Breast epithelium (tissue), 4 donors: ENCODE measurements around the gene DNAAF3. TPM values are rescaled to one million over a fixed set of nuclear protein-coding genes. Genes with fewer than 3 reads are reported as not detected.

Experiments
- DNase-seq, 2 donors: peaks; one replicate each; pipeline ENCODE4 v3.0.0-alpha.2; 2019; ENCODE audit warnings: low spot score in 2 of 2
- H3K27ac ChIP-seq, 2 donors: fragments of 200-600 bp; sonication (generic) in 1 of 2; one replicate each; pipeline ENCODE4 v1.5.1; 2016 to 2019; ENCODE audit warnings: mild to moderate bottlenecking in 1 of 2
- H3K27me3 ChIP-seq, 2 donors: fragments of 200-600 bp; sonication (generic) in 1 of 2; one replicate each; pipeline versions ENCODE4 v1.5.1 to v1.6.0; 2017 to 2019; ENCODE audit warnings: control low read depth in 1 of 2, mild to moderate bottlenecking in 1 of 2
- H3K36me3 ChIP-seq: fragments of 200-600 bp; one replicate; pipeline ENCODE4 v1.5.1; 2019
- H3K4me1 ChIP-seq, 2 donors: fragments of 200-600 bp; sonication (generic); one replicate each; pipeline ENCODE4 v1.5.1; 2016 to 2019; ENCODE audit warnings: control low read depth in 1 of 2
- H3K4me3 ChIP-seq, 3 donors: fragments of 200-600 bp; sonication (generic); 1 replicate in 2 of 3; 2 replicates in 1 of 3; pipeline ENCODE4 v1.5.1; 2016 to 2019; ENCODE audit warnings: mild to moderate bottlenecking in 3 of 3, moderate library complexity in 2 of 3
- H3K9me3 ChIP-seq, 2 donors: fragments of 200-600 bp; sonication (generic) in 1 of 2; one replicate each; pipeline ENCODE4 v1.5.1; 2016 to 2019; ENCODE audit warnings: control low read depth in 1 of 2
- POLR2A ChIP-seq: fragments of 450-650 bp; IDR thresholded peaks from one replicate; pipeline ENCODE4 v1.6.1; 2016; ENCODE audit warnings: antibody characterized with exemption, mild to moderate bottlenecking, moderate library complexity
- POLR2AphosphoS5 ChIP-seq, 3 donors: sonication (generic); formaldehyde crosslinking; IDR thresholded peaks; one replicate each; pipeline ENCODE4 v1.6.1; 2017; ENCODE audit warnings: antibody characterized with exemption in 3 of 3
- intact Hi-C: fragments of 100-400 bp; cut with DNase I; formaldehyde crosslinking; loops from one replicate; pipeline ENCODE4 v1.15.1; 2023; ENCODE audit warnings: low total_unique reads
- total RNA-seq, 3 donors: library from RNA; depleted of rRNA; stranded (reverse); fragments of >200 nt; gene quantifications; one replicate each; pipeline ENCODE4 v1.1.0, GENCODE V29; 2016
- TF ChIP-seq, protein P1 (sequence below), 3 donors: fragments of 450-650 bp; IDR thresholded peaks; one replicate each; pipeline ENCODE4 v1.5.1; 2016 to 2017; ENCODE audit warnings: antibody characterized with exemption in 3 of 3, mild to moderate bottlenecking in 3 of 3, moderate library complexity in 3 of 3

DNAAF3 gene
- total RNA-seq, 3 donors from 2014 or later: 4.7 to 4.9 TPM; not detected in 1

DNA sequence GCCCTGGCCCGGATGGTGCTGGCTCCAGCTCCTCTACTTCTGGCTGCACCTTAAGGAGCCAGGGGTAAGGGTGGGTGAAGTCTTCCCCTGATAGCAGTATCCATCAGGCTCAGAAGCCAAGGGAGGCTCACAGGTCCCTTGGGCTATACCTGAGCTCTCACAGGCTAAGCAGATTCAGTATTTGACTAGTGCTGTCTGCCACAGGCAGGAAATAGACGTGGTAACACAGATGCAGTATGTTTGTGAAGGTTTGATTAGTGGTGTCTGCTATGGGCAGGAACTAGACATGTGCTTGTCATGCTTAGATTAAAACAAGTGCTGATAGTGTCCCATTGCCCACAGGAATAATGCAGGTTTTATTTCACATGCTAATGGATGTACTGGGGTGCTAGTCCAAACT is 9.7 kb upstream of the DNAAF3 start:
- H3K36me3 ChIP-seq: no peaks in the 10 kb centered on the region
- DNase-seq: no peak
- H3K27ac ChIP-seq: no peak overlapping the region
- TF ChIP-seq POLR2AphosphoS5 (IDR thresholded peaks at IDR 0.05) (no peak), POLR2A (no peak)
- TF ChIP-seq, protein P1, sequence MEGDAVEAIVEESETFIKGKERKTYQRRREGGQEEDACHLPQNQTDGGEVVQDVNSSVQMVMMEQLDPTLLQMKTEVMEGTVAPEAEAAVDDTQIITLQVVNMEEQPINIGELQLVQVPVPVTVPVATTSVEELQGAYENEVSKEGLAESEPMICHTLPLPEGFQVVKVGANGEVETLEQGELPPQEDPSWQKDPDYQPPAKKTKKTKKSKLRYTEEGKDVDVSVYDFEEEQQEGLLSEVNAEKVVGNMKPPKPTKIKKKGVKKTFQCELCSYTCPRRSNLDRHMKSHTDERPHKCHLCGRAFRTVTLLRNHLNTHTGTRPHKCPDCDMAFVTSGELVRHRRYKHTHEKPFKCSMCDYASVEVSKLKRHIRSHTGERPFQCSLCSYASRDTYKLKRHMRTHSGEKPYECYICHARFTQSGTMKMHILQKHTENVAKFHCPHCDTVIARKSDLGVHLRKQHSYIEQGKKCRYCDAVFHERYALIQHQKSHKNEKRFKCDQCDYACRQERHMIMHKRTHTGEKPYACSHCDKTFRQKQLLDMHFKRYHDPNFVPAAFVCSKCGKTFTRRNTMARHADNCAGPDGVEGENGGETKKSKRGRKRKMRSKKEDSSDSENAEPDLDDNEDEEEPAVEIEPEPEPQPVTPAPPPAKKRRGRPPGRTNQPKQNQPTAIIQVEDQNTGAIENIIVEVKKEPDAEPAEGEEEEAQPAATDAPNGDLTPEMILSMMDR (IDR thresholded peaks at IDR 0.05): no peak
- no peak overlapping the region for H3K4me3 ChIP-seq
- intact Hi-C loops: loop anchor here (10.0 kb wide), 1 partner anchor 1479 kb away; no protein-coding TSS in a partner anchor
- H3K4me1 ChIP-seq: peaks cover 0 to 6% of the 10 kb centered on the region in 2 donors
- no peaks in the 10 kb centered on the region for H3K9me3 ChIP-seq
- H3K27me3 ChIP-seq: peaks cover 5 to 96% of the 10 kb centered on the region in 2 donors

DNA sequence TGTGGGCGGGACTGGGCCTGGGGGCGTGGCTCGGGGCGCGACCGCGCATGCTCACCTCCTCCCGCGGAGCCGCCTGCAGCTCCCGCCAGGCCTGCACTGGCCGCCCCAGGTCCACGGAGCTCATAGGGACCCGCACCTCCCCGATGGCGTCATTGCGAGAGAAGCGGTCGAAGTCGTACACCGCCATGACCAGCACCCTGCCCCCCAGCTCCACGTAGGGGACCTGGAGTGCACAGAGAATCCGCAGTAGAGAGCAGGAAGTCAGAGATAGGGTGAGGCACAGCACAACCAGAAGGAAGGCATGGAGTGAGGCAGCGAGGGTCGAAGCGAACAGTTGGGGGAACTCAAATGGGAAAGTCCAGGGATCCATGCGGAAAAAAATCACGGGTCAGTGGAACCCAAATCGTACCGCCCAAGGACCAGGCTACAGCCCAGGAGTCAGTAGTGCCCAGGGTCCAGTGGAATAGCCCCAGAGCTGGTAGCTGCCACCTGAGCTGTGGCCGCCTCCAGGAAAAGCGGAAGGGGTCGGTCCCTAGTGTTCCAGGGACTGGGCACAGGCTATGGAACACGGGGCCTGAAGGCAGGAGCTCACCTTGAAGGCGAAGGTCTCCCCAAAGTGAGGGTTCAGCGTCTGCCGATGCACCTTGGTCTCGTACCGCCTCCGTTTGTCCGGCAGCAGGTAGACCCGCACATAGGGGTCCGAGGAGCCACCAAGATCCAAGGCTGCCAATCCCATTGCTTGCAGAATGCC is 8.9 kb upstream of the DNAAF3 start:
- H3K4me1 ChIP-seq: peaks cover 0 to 6% of the 10 kb centered on the region in 2 donors
- DNase-seq: no peak
- TF ChIP-seq POLR2AphosphoS5 (IDR thresholded peaks at IDR 0.05) (no peak), POLR2A (no peak)
- TF ChIP-seq, protein P1 (IDR thresholded peaks at IDR 0.05): no peak
- no peak overlapping the region for H3K4me3 ChIP-seq
- H3K9me3 ChIP-seq: no peaks in the 10 kb centered on the region
- intact Hi-C loops: loop anchor here (10.0 kb wide), 1 partner anchor 1480 kb away; no protein-coding TSS in a partner anchor
- no peak overlapping the region for H3K27ac ChIP-seq
- no peaks in the 10 kb centered on the region for H3K36me3 ChIP-seq
- H3K27me3 ChIP-seq: peaks cover 5 to 96% of the 10 kb centered on the region in 2 donors

DNA sequence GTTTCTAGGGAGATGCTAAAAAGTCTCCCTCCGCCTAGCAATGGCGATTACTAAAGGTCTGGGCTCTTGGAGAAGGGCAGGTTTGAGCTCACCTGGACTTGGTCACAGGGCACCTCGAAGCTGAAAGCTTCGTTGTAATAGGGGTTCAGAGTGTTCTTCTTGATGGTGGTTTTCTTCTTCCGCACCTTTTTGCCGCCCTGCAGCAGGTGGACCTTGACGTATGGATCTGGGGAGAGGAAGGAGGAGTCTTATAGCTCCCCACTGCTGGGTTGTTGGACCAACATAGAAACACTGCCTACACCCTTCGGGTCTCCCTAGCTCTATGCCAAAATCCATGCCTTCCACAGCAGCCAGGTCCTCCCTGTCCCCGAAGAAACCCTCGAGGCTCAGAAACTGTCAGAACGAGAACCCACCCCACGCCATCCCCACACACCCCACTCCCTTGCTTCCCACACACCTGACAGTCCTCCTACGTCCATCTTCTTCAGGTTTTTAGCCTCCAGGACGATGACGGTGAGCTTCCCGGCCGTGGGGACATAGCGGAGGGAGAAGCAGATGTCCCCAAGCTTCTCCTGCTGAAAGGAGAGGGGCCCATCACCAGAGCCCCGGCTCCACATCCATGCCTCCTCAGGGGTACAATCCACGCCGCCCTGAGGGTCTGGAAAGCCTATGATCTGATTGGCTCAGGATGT is 8.2 kb upstream of the DNAAF3 start:
- peak overlapping the region in 1 of 3 donors; percentile 69 for H3K4me3 ChIP-seq
- H3K9me3 ChIP-seq: no peaks in the 10 kb centered on the region
- intact Hi-C loops: loop anchor here (5.0 to 10.0 kb wide), 2 partner anchors 802 to 1480 kb away; no protein-coding TSS in a partner anchor
- H3K27ac ChIP-seq: no peak overlapping the region
- TF ChIP-seq, protein P1 (IDR thresholded peaks at IDR 0.05): no peak
- no peak for TF ChIP-seq POLR2A
- TF ChIP-seq POLR2AphosphoS5 (IDR thresholded peaks at IDR 0.05): no peak
- H3K4me1 ChIP-seq: peaks cover 0 to 6% of the 10 kb centered on the region in 2 donors
- H3K36me3 ChIP-seq: no peaks in the 10 kb centered on the region
- DNase-seq: no peak
- peaks cover 5 to 96% of the 10 kb centered on the region in 2 donors for H3K27me3 ChIP-seq

DNA sequence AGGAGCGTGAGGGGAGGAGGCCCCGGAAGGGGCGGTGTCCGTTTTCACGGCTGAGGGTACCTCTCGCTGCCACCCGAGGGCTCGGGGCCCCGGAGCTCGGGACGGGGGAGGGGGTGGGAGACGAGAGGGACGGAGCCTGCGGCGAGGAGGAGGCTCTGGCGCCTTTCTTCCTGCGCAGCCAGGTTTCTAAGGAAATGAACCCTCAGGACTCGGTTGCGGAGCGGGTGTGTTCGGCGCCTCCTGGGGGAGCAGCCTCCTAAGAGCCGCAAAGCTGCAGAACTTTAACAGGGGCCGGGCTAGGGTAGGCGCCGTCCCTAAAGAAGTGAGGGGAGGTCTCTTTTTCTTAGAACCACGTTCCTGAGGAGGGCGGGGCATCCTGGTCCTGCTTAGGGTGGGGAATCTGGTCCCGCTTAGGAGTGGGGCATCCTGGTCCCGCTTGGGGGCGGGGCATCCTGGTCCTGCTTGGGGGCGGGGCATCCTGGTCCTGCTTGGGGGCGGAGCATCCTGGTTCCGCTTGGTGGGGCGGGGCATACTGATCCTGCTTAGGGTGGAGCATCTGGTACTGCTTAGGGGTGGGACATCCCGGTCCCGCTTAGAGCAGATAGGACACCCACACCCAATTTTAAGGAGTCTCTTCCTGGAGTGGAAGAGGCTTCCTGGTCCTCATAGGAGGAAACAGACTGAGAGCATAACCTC is 7.4 kb upstream of the DNAAF3 start:
- Histone ChIP-seq H3K4me1 (peaks cover 0 to 3% of the 10 kb centered on the region in 2 donors), H3K36me3 (no peaks in the 10 kb centered on the region), H3K27ac (no peak overlapping the region), H3K9me3 (no peaks in the 10 kb centered on the region), H3K27me3 (peaks cover 8 to 96% of the 10 kb centered on the region in 2 donors), H3K4me3 (peak overlapping the region; percentile 5 to 69 (median 43))
- no peak for TF ChIP-seq POLR2AphosphoS5 (IDR thresholded peaks at IDR 0.05)
- TF ChIP-seq POLR2A: no peak
- TF ChIP-seq, protein P1 (IDR thresholded peaks at IDR 0.05): no peak
- no peak for DNase-seq
- intact Hi-C loops: loop anchor here (5.0 to 10.0 kb wide), 2 partner anchors 802 to 1481 kb away; no protein-coding TSS in a partner anchor
